Neuronal stem cell (in vitro differentiated cells): ENCODE measurements around the gene ADISSP.

Experiments
- DNase-seq: peaks from one replicate; pipeline ENCODE4 v3.0.0-alpha.2; 2013; ENCODE audit warnings: low spot score
- H2AFZ ChIP-seq: one replicate; pipeline ENCODE4 v1.6.1; 2013; ENCODE audit warnings: mild to moderate bottlenecking, low read length, inconsistent platforms
- H2AK5ac ChIP-seq: 2 replicates; pipeline ENCODE4 v1.6.1; 2013; ENCODE audit warnings: low read depth, mild to moderate bottlenecking, inconsistent platforms, low read length, moderate library complexity, mixed read lengths
- H2BK120ac ChIP-seq: 2 replicates; pipeline ENCODE4 v1.6.1; 2013; ENCODE audit warnings: low read depth, mild to moderate bottlenecking, inconsistent platforms, low read length, moderate library complexity, mixed read lengths
- H2BK12ac ChIP-seq: one replicate; pipeline ENCODE4 v1.6.1; 2013; ENCODE audit warnings: low read length, inconsistent platforms
- H2BK15ac ChIP-seq: 2 replicates; pipeline ENCODE4 v1.6.1; 2013; ENCODE audit warnings: mild to moderate bottlenecking, low read length, inconsistent platforms, mixed read lengths
- H2BK5ac ChIP-seq: one replicate; pipeline ENCODE4 v1.6.1; 2013; ENCODE audit warnings: inconsistent platforms, mild to moderate bottlenecking, low read length, moderate library complexity
- H3K14ac ChIP-seq: one replicate; pipeline ENCODE4 v1.6.1; 2013; ENCODE audit warnings: low read length, inconsistent platforms
- H3K18ac ChIP-seq: 2 replicates; pipeline ENCODE4 v1.6.1; 2013; ENCODE audit warnings: low read length, inconsistent platforms
- H3K23ac ChIP-seq: 2 replicates; pipeline ENCODE4 v1.6.1; 2013; ENCODE audit warnings: low read depth, mild to moderate bottlenecking, mixed read lengths, low read length, inconsistent platforms; ENCODE audit not compliant: poor library complexity
- H3K27ac ChIP-seq: replicated peaks from 3 replicates; pipeline ENCODE4 v1.5.1; 2013; ENCODE audit warnings: low read length, inconsistent platforms
- H3K27me3 ChIP-seq, 3 experiments: 2 replicates each; pipeline ENCODE4 v1.6.1; 2013; ENCODE audit warnings: low read length in 3 of 3, mild to moderate bottlenecking in 2 of 3, inconsistent platforms in 1 of 3, low read depth in 1 of 3, mixed read lengths in 1 of 3, moderate library complexity in 1 of 3; ENCODE audit not compliant: control insufficient read depth in 3 of 3, insufficient read depth in 3 of 3
- H3K36me3 ChIP-seq, 2 donors: replicated peaks in 1 of 2; 2 replicates each; pipeline ENCODE4 v1.6.1; 2013; ENCODE audit warnings: low read length in 2 of 2; ENCODE audit not compliant: control insufficient read depth in 2 of 2, insufficient read depth in 2 of 2
- H3K4ac ChIP-seq: 2 replicates; pipeline ENCODE4 v1.6.1; 2013; ENCODE audit warnings: inconsistent platforms, mild to moderate bottlenecking, low read length, moderate library complexity
- H3K4me1 ChIP-seq, 2 donors: 1 replicate in 1 of 2; 2 replicates in 1 of 2; pipeline ENCODE4 v1.6.1; 2013; ENCODE audit warnings: low read length in 2 of 2, low read depth in 1 of 2; ENCODE audit not compliant: control insufficient read depth in 2 of 2, insufficient read depth in 1 of 2
- H3K4me2 ChIP-seq: one replicate; pipeline ENCODE4 v1.6.1; 2013; ENCODE audit warnings: mild to moderate bottlenecking, low read length, inconsistent platforms; ENCODE audit not compliant: insufficient read depth, poor library complexity, severe bottlenecking
- H3K4me3 ChIP-seq, 2 donors: 2 replicates each; pipeline ENCODE4 v1.5.1; 2013; ENCODE audit warnings: low read length in 2 of 2, mild to moderate bottlenecking in 2 of 2, inconsistent platforms in 1 of 2, moderate library complexity in 1 of 2
- H3K79me1 ChIP-seq: one replicate; pipeline ENCODE4 v1.6.1; 2013; ENCODE audit warnings: low read depth, mild to moderate bottlenecking, inconsistent platforms, low read length, moderate library complexity
- H3K9ac ChIP-seq: one replicate; pipeline ENCODE4 v1.6.1; 2013; ENCODE audit warnings: mild to moderate bottlenecking, low read depth, low read length, inconsistent platforms; ENCODE audit not compliant: poor library complexity
- H3K9me3 ChIP-seq, 2 donors: replicated peaks in 1 of 2; 2 replicates each; pipeline versions ENCODE3 to v1.6.1; 2013; ENCODE audit warnings: low read length in 2 of 2, mild to moderate bottlenecking in 2 of 2, inconsistent platforms in 1 of 2, low read depth in 1 of 2, mixed read lengths in 1 of 2, moderate library complexity in 1 of 2; ENCODE audit not compliant: control insufficient read depth in 2 of 2, insufficient read depth in 1 of 2
- H4K8ac ChIP-seq: one replicate; pipeline ENCODE4 v1.6.1; 2013; ENCODE audit warnings: low read depth, mild to moderate bottlenecking, inconsistent platforms, low read length, moderate library complexity
- H4K91ac ChIP-seq: one replicate; pipeline ENCODE4 v1.6.1; 2013; ENCODE audit warnings: low read length, low read depth, mild to moderate bottlenecking, inconsistent platforms; ENCODE audit not compliant: poor library complexity
- WGBS, 2 donors: extraction: QIAGEN DNeasy Blood & Tissue Kit; methylation state at CpG; one replicate each; pipeline ENCODE4 v1.1.7; 2013; ENCODE audit warnings: missing lambda C conversion rate in 2 of 2, mixed read lengths in 1 of 2; ENCODE audit not compliant: insufficient read length in 2 of 2, insufficient replicate concordance in 1 of 2; ENCODE audit errors: extremely low coverage in 2 of 2; 5-methylcytosine and 5-hydroxymethylcytosine counted together

The ADISSP gene

GRCh38 chr20:3811467-3812258 lies 44.1 kb upstream of the ADISSP start:
- Histone ChIP-seq H2BK5ac (no peak overlapping the region), H3K27ac (no peak overlapping the region), H3K36me3 (no peaks in the 10 kb centered on the region), H3K9ac (peak overlapping the region; percentile 51), H3K4me3 (peak overlapping the region in 1 of 2 donors; percentile 5), H2BK12ac (no peak overlapping the region), H2BK15ac (peak overlapping the region; percentile 69), H3K9me3 (no peaks in the 10 kb centered on the region), H3K27me3 (no peaks in the 10 kb centered on the region), H3K4me2 (no peak overlapping the region), H2AFZ (peak overlapping the region; percentile 84), H3K23ac (no peak overlapping the region), H2AK5ac (no peak overlapping the region), H2BK120ac (no peak overlapping the region), H3K18ac (peak overlapping the region; percentile 51), H3K79me1 (no peaks in the 10 kb centered on the region), H3K4me1 (peaks cover 7 to 11% of the 10 kb centered on the region in 2 donors), H4K8ac (no peak overlapping the region), H3K4ac (no peak overlapping the region), H4K91ac (no peak overlapping the region), H3K14ac (no peak overlapping the region)
- DNase-seq: no peak
- no CpG with 5 or more reads among the region's 20 CpGs for WGBS, 2 donors

- Histone ChIP-seq H3K4me2 (no peak overlapping the region), H3K23ac (no peak overlapping the region), H3K18ac (no peak overlapping the region), H2AFZ (no peak overlapping the region), H3K4ac (no peak overlapping the region), H3K4me1 (peaks cover 2 to 6% of the 10 kb centered on the region in 2 donors), H3K36me3 (peaks cover 10 to 26% of the 10 kb centered on the region in 2 donors), H3K9ac (no peak overlapping the region), H4K8ac (no peak overlapping the region), H3K27me3 (no peaks in the 10 kb centered on the region), H3K4me3 (no peak overlapping the region), H2AK5ac (no peak overlapping the region), H2BK120ac (no peak overlapping the region), H2BK5ac (no peak overlapping the region), H3K14ac (no peak overlapping the region), H2BK15ac (no peak overlapping the region), H4K91ac (no peak overlapping the region), H3K79me1 (no peaks in the 10 kb centered on the region), H3K27ac (no peak overlapping the region), H3K9me3 (no peaks in the 10 kb centered on the region), H2BK12ac (no peak overlapping the region)
- WGBS, 2 donors: no CpG with 5 or more reads among the region's 3 CpGs
- no peak for DNase-seq
Measured at GRCh38 chr20:3808544-3808943, 41.0 kb upstream of the ADISSP start.

- DNase-seq: no peak
- peak overlapping the region in 1 of 2 donors; percentile 28 for H3K4me3 ChIP-seq
- H2BK15ac ChIP-seq: no peak overlapping the region
- peaks cover 3% of the 10 kb centered on the region for H3K79me1 ChIP-seq
- H3K27ac ChIP-seq: no peak overlapping the region
- peaks cover 10 to 16% of the 10 kb centered on the region in 2 donors for H3K4me1 ChIP-seq
- H4K8ac ChIP-seq: no peak overlapping the region
- no peak overlapping the region for H2AFZ ChIP-seq
- WGBS, 2 donors: no CpG with 5 or more reads among the region's 11 CpGs
- no peak overlapping the region for H2BK120ac ChIP-seq
- H3K27me3 ChIP-seq: no peaks in the 10 kb centered on the region
- H2AK5ac ChIP-seq: no peak overlapping the region
- no peak overlapping the region for H3K23ac ChIP-seq
- no peak overlapping the region for H3K9ac ChIP-seq
- peaks cover 26 to 59% of the 10 kb centered on the region in 2 donors for H3K36me3 ChIP-seq
- H3K14ac ChIP-seq: no peak overlapping the region
- H3K4ac ChIP-seq: no peak overlapping the region
- H3K18ac ChIP-seq: peak overlapping the region; percentile 15
- H2BK5ac ChIP-seq: no peak overlapping the region
- no peaks in the 10 kb centered on the region for H3K9me3 ChIP-seq
- H4K91ac ChIP-seq: no peak overlapping the region
- H2BK12ac ChIP-seq: no peak overlapping the region
- no peak overlapping the region for H3K4me2 ChIP-seq
Measured at GRCh38 chr20:3804781-3805180, 37.2 kb upstream of the ADISSP start.

- no peak overlapping the region for H2BK5ac ChIP-seq
- H3K18ac ChIP-seq: no peak overlapping the region
- no peak overlapping the region for H3K4ac ChIP-seq
- H3K9me3 ChIP-seq: no peaks in the 10 kb centered on the region
- H3K4me3 ChIP-seq: no peak overlapping the region
- peaks cover 13 to 20% of the 10 kb centered on the region in 2 donors for H3K4me1 ChIP-seq
- no peaks in the 10 kb centered on the region for H3K27me3 ChIP-seq
- no peak overlapping the region for H3K9ac ChIP-seq
- H3K27ac ChIP-seq: no peak overlapping the region
- no peak overlapping the region for H2BK15ac ChIP-seq
- H4K91ac ChIP-seq: no peak overlapping the region
- peaks cover 26 to 59% of the 10 kb centered on the region in 2 donors for H3K36me3 ChIP-seq
- no peak overlapping the region for H3K14ac ChIP-seq
- no CpG with 5 or more reads among the region's 11 CpGs for WGBS, 2 donors
- no peak for DNase-seq
- H3K4me2 ChIP-seq: no peak overlapping the region
- peak overlapping the region; percentile 52 for H3K23ac ChIP-seq
- H2BK120ac ChIP-seq: no peak overlapping the region
- no peak overlapping the region for H2AK5ac ChIP-seq
- H4K8ac ChIP-seq: no peak overlapping the region
- no peak overlapping the region for H2BK12ac ChIP-seq
- no peak overlapping the region for H2AFZ ChIP-seq
- H3K79me1 ChIP-seq: peaks cover 3% of the 10 kb centered on the region
Measured at GRCh38 chr20:3804254-3804751, 36.8 kb upstream of the ADISSP start.
